ENCODE measurements around the gene SFXN4.
"Not testable (repeated sequence)": the region's sequence is repeated elsewhere in the genome, so short reads cannot be mapped to it uniquely, and the experiment has no call there.

DNA sequence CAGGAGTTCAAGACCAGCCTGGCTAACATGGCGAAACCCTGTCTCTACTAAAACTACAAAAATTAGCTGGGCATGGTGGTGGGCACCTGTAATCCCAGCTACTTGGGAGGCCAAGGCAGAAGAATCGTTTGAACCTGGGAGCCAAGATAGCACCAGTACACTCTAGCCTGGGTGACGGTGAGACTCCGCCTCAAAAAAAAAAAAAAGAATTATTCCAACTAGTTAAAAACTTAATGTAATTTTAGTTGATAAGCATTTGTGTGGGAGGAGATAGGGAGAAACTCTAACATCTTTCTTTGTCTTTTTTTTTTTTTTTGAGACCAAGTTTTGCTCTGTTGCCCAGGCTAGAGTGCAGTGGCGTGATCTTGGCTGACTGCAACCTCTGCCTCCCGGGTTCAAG lies 58.4 kb downstream of the SFXN4 start:
- not testable (repeated sequence) for TF ChIP-seq CTCF, POLR2A (IDR thresholded peaks at IDR 0.05)

All from right lobe of liver (tissue), 4 donors.